ENCODE measurements around the gene SSBP4. TPM values are rescaled to one million over a fixed set of nuclear protein-coding genes. Genes with fewer than 3 reads are reported as not detected.

Gene SSBP4
- total RNA-seq, 1 donor from 2014 or later, result 60.7 TPM

DNA sequence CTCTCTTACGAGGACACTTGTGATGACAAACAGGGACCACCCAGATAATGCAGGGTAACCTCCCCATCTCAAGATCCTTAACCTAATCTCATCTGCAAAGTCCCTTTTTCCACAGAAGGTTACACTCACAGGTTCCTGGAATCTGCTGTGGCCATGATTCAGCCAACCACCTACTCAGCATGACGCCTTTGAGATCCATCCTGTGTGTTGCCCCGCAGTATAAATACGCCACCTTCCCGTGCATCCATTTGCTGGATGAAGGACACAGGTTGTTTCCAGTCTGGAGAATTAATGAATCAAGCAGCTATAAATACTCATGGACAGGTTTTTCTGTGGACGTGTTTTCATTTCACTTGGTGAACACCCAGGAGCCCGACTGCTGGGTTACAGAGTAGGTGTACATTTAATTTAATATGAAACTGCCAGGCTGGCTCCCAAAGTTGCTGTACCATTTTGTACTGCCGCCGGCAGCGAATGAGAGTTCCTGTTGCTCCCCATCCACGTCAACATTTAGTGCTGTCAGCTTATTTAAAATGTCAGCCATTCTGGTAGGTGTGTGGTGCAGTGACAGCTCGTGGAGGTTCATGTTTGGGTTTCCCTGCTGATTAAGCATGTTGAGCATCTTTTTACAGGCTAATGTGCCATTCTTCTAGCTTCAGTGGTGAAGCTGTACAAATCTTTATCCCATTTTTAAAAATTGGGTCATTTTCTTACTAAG is 62.5 kb downstream of the SSBP4 start:
- TF ChIP-seq, protein P1, sequence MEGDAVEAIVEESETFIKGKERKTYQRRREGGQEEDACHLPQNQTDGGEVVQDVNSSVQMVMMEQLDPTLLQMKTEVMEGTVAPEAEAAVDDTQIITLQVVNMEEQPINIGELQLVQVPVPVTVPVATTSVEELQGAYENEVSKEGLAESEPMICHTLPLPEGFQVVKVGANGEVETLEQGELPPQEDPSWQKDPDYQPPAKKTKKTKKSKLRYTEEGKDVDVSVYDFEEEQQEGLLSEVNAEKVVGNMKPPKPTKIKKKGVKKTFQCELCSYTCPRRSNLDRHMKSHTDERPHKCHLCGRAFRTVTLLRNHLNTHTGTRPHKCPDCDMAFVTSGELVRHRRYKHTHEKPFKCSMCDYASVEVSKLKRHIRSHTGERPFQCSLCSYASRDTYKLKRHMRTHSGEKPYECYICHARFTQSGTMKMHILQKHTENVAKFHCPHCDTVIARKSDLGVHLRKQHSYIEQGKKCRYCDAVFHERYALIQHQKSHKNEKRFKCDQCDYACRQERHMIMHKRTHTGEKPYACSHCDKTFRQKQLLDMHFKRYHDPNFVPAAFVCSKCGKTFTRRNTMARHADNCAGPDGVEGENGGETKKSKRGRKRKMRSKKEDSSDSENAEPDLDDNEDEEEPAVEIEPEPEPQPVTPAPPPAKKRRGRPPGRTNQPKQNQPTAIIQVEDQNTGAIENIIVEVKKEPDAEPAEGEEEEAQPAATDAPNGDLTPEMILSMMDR (IDR thresholded peaks at IDR 0.05; ENCODE audit: unreplicated experiment), result no peak
- H3K27me3 Mint-ChIP-seq (ENCODE audit: unreplicated experiment), result peaks cover 15% of the 10 kb centered on the region
- peaks cover 37% of the 10 kb centered on the region for H3K4me1 Mint-ChIP-seq (ENCODE audit: unreplicated experiment)
- H3K4me3 Mint-ChIP-seq (ENCODE audit: unreplicated experiment), result peak overlapping the region; percentile 42
- no peak overlapping the region for H3K27ac Mint-ChIP-seq (ENCODE audit: unreplicated experiment)
- no peaks in the 10 kb centered on the region for H3K9me3 Mint-ChIP-seq (ENCODE audit: unreplicated experiment)
- no peak for DNase-seq (ENCODE audit: low spot score)
- H3K36me3 Mint-ChIP-seq (ENCODE audit: low read depth, unreplicated experiment), result peaks cover 10% of the 10 kb centered on the region

DNA sequence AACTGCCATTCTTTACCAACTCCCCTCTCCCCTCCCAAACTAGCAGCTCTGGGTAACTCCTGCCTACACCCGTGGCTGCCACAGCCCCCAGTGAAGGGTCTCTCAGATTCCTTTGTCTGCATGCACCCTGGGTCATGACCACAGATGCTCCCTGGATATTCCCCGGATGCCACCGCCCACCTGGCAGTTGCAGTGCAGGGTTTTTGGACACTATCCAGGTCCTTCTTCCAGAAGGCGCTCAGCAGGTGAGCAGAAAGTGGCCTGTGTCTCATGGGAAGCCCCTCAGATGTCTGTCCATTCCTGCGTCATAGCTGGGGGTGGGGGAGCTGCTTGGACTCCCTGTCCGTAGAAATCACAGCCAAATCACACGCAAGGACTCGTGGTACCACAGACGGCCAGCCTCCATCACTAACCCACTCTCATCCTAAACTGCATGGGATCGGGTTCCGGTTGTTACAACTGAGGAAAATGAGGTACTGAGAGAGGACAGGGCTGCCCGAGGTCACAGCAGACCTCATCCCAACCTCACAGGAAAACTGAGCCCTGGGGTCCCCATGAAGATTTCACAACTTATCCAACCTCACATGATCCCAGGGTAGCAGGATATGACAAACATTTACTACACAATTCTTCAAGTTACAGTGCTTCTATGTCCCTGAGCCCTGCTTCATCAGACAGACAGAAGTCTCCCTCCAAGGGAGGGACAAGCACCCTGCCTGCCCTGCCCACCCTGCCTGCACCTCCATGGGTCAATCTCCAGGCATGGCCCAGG is 64.1 kb downstream of the SSBP4 start:
- no peaks in the 10 kb centered on the region for H3K9me3 Mint-ChIP-seq (ENCODE audit: unreplicated experiment)
- peaks cover 26% of the 10 kb centered on the region for H3K4me1 Mint-ChIP-seq (ENCODE audit: unreplicated experiment)
- DNase-seq (ENCODE audit: low spot score), result no peak
- no peak overlapping the region for H3K4me3 Mint-ChIP-seq (ENCODE audit: unreplicated experiment)
- no peaks in the 10 kb centered on the region for H3K36me3 Mint-ChIP-seq (ENCODE audit: low read depth, unreplicated experiment)
- TF ChIP-seq, protein P1 (IDR thresholded peaks at IDR 0.05; ENCODE audit: unreplicated experiment), result no peak
- no peak overlapping the region for H3K27ac Mint-ChIP-seq (ENCODE audit: unreplicated experiment)
- peaks cover 10% of the 10 kb centered on the region for H3K27me3 Mint-ChIP-seq (ENCODE audit: unreplicated experiment)

Small RNA genes lying within 50 kb of the gene (microRNA-seq; reads per million reads assigned to microRNA genes)
- not detected for gene MIR3189 (ENCODE audit: unreplicated experiment)

Other genes with a start within 250 kb of the SSBP4 start
- gene IFI30, start 245.6 kb upstream of the SSBP4 start, total RNA-seq (ENCODE audit: unreplicated experiment), result not detected
- 17.7 TPM for gene MPV17L2, start 226.2 kb upstream of the SSBP4 start, total RNA-seq (ENCODE audit: unreplicated experiment)
- gene RAB3A, start 215.4 kb upstream of the SSBP4 start, total RNA-seq (ENCODE audit: unreplicated experiment), result 3.1 TPM
- 0.85 TPM for gene PDE4C, start 193.0 kb upstream of the SSBP4 start, total RNA-seq (ENCODE audit: unreplicated experiment)
- 1.2 TPM for gene IQCN, start 144.9 kb upstream of the SSBP4 start, total RNA-seq (ENCODE audit: unreplicated experiment)
- 129 TPM for gene JUND, start 137.8 kb upstream of the SSBP4 start, total RNA-seq (ENCODE audit: unreplicated experiment)
- 166 TPM for gene LSM4, start 96.3 kb upstream of the SSBP4 start, total RNA-seq (ENCODE audit: unreplicated experiment)
- gene PGPEP1, start 78.8 kb upstream of the SSBP4 start, total RNA-seq (ENCODE audit: unreplicated experiment), result 32.1 TPM
- gene GDF15, start 33.2 kb upstream of the SSBP4 start, total RNA-seq (ENCODE audit: unreplicated experiment), result 1.3 TPM
- gene LRRC25, start 21.8 kb upstream of the SSBP4 start, total RNA-seq (ENCODE audit: unreplicated experiment), result not detected
- 68.5 TPM for gene ISYNA1, start 18.7 kb downstream of the SSBP4 start, total RNA-seq (ENCODE audit: unreplicated experiment)
- 11.0 TPM for gene ELL, start 102.7 kb downstream of the SSBP4 start, total RNA-seq (ENCODE audit: unreplicated experiment)
- gene FKBP8, start 124.2 kb downstream of the SSBP4 start, total RNA-seq (ENCODE audit: unreplicated experiment), result 229 TPM
- gene KXD1, start 138.5 kb downstream of the SSBP4 start, total RNA-seq (ENCODE audit: unreplicated experiment), result 105 TPM
- 1,465 TPM for gene UBA52, start 152.5 kb downstream of the SSBP4 start, total RNA-seq (ENCODE audit: unreplicated experiment)
- 88.8 TPM for gene REX1BD, start 169.4 kb downstream of the SSBP4 start, total RNA-seq (ENCODE audit: unreplicated experiment)
- 0.74 TPM for gene CRLF1, start 187.4 kb downstream of the SSBP4 start, total RNA-seq (ENCODE audit: unreplicated experiment)
- 0.15 TPM for gene TMEM59L, start 193.5 kb downstream of the SSBP4 start, total RNA-seq (ENCODE audit: unreplicated experiment)
- 5.1 TPM for gene KLHL26, start 217.6 kb downstream of the SSBP4 start, total RNA-seq (ENCODE audit: unreplicated experiment)